ENCODE results near the gene LRMDA.

DNA sequence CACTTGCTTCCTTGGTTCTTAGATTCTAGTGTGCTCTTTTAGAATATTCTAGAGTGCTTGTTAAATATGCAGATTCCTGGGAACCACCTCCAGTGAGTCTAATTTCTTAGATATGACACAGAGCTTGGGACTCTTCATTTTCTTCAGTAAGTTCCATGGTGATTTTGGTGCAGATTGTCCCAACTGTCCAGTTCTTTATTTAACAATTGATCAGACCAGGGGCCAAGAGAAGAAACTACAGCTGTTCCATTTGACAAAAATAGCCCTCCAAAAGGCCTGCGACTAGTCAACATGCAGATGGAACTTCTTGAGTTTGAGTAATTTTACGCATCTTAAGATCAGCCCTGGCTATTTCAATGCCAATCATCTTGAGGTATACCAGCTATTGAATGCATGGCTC, 760.7 kb downstream of the LRMDA start:
- TF ChIP-seq, protein P1, sequence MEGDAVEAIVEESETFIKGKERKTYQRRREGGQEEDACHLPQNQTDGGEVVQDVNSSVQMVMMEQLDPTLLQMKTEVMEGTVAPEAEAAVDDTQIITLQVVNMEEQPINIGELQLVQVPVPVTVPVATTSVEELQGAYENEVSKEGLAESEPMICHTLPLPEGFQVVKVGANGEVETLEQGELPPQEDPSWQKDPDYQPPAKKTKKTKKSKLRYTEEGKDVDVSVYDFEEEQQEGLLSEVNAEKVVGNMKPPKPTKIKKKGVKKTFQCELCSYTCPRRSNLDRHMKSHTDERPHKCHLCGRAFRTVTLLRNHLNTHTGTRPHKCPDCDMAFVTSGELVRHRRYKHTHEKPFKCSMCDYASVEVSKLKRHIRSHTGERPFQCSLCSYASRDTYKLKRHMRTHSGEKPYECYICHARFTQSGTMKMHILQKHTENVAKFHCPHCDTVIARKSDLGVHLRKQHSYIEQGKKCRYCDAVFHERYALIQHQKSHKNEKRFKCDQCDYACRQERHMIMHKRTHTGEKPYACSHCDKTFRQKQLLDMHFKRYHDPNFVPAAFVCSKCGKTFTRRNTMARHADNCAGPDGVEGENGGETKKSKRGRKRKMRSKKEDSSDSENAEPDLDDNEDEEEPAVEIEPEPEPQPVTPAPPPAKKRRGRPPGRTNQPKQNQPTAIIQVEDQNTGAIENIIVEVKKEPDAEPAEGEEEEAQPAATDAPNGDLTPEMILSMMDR (IDR thresholded peaks at IDR 0.05): no peak
- TF ChIP-seq EP300 (IDR thresholded peaks at IDR 0.05) (no peak), POLR2A (IDR thresholded peaks at IDR 0.05) (no peak), POLR2AphosphoS5 (IDR thresholded peaks at IDR 0.05) (no peak)
